Posterior cingulate gyrus (tissue), 11 donors: ENCODE measurements around the gene PRR29.
A peak's percentile ranks its signal among the peaks of the same experiment; 100 is the strongest.

ENCODE experiments used
- DNase-seq, 10 donors: peaks; one replicate each; pipeline versions ENCODE4 v3.0.0 to v3.0.0-alpha.2; 2020 to 2021; ENCODE audit warnings: mixed read lengths in 3 of 10
- intact Hi-C: fragments of 100-400 bp; cut with DNase I; formaldehyde crosslinking; loops from one replicate; pipeline ENCODE4 v1.15.1; 2023

Gene PRR29

DNA sequence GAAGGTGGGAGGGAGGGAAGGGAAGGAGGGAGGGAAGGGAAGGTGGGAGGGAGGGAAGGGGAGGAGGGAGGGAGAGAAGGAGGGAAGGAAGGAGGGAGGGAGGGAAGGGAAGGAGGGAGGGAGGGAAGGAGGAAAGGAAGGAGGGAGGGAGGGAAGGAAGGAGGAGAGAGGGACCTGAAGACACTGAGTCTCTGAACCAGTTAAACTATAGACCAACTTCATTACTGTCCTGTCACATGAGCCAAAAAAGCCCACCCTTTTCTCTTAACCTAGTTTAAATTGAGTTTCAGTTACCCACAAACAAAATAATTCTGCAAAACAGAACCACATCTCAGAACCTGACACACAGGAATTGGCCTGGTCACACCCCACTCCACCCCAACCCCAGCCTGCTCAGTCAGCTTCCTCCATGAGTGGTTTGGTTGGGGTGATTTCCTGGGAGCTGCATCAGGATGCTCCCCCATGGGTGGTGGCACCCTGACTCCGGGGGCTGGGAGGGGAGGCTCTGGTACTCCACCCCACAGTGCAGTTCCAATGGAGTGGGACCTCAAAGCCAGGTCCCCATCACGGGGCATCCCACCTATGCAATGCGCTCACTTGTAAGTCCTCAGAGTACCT, 4.7 kb upstream of the PRR29 start:
- intact Hi-C loops: no loop called here
- DNase-seq: peak in 1 of 10 donors; percentile 35

DNA sequence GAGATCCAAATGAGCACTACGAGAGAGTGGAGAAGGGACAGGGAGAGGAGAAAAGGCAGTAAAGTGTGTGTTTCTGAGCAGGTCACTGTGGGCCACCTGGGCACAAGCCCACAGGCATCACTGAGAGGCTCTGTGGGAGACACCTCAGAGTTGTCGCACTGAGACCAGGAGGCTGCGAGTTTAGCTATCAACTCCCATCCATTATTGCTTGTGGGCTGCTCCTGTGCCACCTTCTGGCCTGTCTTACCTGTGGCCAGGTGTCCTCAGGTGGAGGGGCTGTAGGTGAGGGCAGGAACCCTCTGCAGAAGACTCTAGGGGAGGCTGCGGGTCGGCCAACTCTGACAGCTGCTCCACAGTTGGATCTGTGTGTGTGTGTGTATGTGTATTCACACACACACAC, 2.5 kb upstream of the PRR29 start:
- intact Hi-C loops: no loop called here
- peak in 2 of 10 donors; percentile 22 to 30 for DNase-seq

DNA sequence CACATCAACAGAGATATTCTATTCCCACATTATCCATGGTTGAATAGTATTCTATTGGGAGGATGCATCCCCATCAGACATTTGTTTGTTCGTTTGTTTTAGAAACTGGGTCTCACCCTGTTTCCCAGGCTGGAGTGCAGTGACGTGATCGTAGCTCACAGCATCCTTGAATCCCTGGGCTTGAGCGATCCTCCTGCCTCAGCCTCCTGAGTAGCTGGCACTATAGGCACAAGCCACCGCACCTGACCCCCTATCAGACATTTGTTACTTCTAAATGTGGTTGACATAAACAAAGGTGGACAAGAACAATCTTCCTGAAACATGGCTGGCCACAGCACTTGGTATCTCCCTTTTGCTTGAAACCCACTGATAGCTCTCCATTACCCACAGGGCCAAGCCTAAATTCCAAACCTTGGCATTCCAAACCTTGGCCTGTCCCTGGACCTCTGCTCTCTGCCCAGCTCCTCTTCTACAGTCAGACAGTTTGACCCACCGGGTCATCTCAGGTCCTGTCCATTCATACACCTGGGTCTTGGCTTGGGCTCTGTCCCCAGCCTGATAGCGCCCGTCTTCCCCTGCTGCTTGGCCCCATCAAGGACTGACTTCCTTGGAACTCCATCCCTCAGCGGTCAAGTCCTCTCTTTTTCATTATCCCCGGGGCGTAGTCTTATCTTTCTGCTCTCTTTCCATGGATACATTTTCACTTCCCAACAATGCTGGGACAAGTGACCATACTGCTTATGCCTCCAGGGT, 1.5 kb upstream of the PRR29 start:
- peak in 3 of 10 donors; percentile 2 to 53 (median 29) for DNase-seq
- intact Hi-C loops: no loop called here

DNA sequence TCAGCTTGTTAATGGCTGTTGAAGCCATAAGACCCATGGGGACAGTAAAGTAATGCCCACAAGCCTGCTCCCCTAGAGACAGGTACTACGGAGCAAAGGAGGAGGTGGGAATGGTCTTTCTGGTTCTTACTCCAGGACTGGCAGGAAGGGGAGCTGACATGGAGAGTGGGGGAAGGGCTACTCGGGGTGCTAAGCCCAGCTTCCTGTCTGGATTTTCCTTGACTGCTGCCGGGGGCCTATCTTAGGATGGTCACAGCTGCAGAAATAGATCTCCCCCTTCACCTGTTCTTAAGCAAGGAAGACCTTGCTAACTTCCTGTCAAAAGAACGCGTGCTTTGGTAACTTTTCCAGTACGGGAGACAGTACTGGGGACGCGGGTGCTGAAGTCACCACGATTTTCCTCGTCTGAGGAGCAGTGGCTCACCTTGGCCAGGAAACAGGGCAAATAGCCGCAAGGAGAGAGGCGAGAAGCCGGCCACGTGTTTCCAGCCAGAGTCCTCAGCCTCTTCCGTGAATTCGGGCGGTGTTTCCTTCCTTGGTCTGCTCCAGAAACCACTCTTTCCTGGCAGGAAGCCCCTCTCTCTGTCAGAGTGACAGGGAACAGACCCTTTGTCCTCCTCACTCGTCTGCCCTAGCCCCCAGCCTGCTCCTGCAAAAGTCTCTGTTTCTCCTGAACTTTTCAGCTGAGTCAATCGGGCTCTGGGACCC, 656 bp upstream of the PRR29 start:
- DNase-seq: peak in 2 of 10 donors; percentile 30 to 36

DNA sequence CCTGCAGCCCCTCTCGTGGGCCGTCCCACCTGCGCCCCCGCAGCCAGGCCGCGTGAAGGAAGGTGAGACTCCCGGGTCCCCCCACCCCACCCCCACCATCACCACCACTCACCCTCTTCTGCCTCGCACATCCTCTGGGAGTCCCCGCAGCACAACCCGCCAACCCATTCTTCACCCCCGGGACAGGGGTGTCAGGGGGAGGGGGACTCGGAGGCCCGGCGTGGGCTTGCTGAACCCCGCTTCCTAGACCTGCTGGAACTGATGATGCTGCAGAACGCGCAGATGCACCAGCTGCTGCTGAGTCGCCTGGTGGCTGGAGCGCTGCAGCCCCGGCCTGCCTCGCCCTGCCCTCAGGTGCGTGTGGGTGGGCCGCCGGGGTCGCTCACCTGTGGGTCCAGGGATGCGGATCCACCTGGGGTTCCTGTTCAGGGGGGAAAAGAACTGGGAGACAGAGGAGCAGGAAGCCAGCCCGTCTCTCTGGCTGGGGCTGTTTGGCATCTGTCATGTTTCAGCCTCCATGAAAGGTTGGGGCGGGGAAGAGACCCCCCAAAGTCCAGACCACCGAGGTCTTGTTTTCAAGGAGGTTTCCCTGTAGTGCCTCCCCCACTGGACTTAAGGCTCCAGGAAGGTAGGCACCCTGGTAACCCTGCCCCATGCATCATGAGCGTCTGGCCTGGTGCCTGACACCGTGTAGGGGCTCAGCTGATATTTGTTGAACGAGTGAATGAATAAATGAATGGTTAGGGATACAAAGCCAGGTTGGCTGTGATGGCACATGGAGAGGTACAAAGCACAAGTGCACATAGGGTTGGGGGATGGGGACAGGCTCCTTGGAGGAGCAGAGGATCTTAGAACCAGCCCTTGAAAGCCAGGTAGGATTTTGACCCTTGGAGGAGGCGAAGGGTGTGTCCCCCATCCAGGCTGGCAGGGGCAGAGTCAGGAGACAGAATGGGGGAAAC, 849 bp downstream of the PRR29 start:
- intact Hi-C loops: no loop called here
- peak in 2 of 10 donors; percentile 65 to 73 for DNase-seq

More for the DNA sequence above, 656 bp upstream of the PRR29 start:
- intact Hi-C loops: no loop called here

DNA sequence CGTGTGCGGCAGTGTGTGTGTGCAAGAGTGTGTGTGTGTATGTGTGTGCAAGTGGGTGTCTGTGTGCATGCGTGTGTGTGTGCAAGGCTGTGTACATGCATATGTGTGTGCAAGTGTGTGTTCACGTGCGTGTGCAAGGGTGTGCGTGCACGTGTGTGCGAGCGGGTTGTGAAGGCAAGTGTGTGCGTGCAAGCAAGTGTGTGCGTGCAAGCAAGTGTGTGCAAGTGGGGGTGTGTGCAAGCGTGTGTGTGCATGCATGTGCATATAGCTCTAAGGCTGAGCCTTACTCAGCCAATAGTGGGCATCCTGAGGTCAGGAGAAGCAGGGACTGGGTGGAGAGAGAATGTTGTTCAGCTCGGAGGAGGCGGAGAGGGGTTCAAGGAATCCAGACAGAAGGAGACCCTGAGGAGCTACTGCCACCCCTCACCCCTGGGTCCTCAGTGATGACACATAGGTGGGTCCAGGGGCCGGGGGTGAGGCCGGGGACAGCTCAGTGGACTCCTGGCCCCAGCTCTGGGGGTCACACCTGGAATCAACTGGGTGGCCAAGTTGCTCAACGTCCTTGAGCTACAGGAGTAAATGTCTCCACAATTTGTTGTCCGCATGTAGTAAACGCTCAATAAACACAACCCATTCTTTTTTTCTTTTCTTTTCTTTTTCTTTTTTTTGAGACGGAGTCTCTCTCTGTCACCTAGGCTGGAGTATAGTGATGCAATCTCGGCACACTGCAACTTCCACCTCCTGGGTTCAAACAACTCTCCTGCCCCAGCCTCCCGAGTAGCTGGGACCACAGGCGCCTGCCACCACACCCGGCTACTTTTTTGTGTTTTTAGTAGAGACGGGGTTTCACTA, 1.8 kb downstream of the PRR29 start:
- intact Hi-C loops: no loop called here
- peak in 1 of 10 donors; percentile 41 for DNase-seq

DNA sequence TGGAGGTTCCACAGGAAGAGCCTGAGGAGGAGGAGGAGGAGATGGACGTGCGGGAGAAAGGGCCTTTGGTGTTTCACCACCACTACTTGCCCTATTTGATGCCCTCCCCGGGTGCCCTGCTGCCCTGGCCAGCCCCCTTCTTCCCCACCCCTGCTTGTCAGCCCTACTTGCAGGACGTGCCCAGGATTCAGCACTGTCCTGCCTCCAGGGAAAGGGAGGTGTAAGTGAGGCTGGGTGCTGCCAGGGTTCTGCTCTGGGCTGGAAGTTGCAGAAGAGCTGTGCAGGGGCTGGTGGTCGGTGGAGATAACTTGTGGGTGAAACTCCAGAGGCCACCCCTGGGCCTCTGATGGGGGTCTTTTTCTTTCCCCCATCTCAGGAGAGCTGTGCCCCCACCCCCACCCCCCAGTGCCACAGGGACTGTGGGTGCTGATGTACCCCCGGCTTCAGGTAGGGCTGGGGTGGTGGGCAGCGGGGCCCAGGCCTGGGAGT, 3.0 kb downstream of the PRR29 start:
- DNase-seq: peak in 1 of 10 donors; percentile 66
- intact Hi-C loops: no loop called here

DNA sequence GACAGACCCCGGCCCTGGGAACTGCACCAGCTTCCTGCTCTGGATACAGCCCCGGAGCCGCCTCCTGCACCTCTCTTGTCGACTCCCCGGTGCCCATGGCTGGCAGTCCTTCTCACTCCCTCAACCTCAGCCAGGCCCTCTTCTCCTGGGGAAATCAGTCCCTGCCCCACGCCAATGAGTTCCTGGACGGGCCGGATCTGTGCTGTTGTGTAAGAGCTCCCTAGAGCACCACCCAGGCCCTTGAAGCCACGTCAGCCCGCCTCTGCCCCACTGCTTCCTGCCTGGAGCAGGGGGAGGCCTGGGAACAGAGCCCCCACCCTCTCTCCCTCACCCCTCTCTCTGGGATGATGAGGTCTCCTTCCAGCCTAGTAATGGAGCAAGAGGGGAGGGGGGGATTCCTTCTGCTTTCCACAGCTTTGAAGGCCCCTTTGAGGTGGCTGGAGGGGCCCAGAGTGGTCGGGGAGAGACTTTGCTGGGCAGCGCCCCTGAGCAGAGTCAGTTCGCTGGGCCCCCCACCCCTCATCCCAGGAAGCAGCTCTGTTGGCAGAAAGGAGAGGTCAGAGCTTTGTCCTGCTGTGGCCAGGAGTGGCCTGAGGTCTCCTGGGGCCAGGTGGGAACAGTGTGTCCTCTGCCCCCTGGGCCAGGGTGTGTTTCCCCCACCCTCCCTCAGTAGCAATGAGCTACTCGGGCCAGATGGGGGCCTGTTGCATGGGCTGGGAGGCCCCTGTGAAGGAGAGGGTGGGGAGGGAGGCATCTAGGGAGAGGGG, 3.8 kb downstream of the PRR29 start:
- peak in 1 of 10 donors; percentile 33 for DNase-seq
- intact Hi-C loops: no loop called here

DNA sequence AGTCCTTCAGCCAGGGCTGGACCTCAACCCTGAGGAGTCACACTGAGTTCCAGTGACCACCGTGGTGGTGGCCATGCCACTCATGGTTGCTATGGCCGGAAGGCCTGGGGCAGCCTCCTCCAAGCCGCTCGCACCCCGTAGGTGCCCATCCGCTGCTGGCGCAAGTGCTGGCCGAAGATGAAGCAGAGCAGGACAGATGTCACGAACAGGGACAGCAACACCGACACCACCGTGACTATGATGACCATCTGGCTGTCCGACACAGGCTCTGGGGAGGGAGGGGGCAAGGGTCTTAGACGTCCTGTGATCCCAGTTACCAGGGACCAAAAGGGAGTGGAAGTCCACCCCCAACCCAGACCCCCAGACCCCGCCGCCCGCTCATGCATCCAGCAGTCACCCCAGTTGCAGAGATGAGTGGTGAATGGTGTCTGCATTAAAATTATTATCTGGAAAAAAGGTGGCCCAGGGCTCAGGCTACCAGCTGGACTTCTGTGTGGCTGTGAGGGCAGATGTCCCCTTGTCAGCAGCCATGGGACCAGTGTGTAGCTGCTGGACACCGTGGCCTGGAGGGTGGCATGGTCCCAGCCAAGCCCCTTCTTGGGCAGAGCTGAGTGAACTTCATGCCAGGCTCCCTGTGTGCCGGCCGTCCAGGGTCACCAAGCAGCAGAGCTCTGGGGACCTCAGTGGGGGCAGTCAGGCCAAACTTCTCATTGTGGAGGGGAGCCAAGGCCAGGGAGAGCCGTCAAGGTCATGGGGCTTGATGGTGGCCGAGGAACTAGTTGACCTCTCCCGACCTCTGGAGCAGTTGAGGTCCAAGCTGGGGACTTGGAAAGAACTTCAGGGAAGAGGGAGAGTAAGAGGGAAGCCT, 4.7 kb downstream of the PRR29 start:
- DNase-seq: peak in 2 of 10 donors; percentile 63 to 79
- intact Hi-C loops: no loop called here

DNA sequence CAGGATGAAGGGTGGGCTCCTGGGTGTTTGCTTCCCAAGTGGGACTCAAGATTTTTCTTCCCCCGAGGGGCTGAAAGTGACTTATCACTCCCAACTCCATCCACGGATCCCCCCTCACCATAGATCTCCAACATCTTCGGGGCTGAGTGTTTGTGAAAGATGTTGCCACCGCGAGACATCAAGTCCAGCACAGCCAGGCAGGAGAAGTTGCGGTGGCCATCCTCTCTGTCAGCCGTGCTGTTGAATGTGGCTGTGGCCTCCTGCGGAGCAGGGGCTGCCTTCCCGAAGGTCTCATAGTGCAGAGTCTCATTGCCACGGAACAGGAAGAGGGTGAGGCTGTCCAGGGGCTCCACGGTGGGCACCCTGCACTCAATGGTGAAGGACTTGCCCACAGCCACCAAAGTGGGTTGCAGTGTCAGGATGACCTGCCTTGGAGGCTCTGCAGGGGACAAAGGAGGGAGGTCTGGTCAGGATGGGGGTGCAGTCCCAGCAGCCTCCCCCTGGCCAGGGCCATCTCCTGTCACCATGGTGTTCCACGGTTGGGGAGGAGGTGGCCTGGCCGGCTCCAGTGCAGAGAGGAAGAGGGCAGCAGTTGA, 5.5 kb downstream of the PRR29 start:
- intact Hi-C loops: no loop called here
- peak in 2 of 10 donors; percentile 53 to 70 for DNase-seq

DNA sequence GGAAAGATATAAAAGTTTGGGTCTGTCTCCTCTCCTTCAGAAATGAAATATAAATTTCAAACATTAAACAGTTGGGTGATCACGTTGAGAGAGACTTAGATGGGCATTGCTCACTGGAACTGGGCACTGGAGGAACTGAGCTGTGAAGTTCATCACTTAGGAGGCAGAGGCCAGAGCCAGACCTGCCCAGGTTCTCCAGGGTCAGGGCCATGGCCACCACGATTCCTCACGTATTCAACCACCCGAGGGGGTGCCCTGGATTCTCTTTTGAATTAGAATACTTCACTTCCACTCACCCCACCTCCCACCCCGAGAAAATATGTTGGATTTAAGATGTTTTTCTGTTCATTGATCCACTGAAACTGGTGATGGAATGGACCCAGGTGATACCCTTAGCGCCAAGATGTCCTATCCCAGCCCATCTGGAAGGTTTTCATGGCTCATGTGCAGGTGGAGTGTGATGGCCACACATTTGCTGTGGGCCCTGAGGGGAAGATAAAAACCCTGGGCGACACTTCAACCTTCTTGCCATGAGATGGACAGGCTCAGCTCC, 6.1 kb downstream of the PRR29 start:
- DNase-seq: peak in 2 of 10 donors; percentile 12 to 64
- intact Hi-C loops: no loop called here

DNA sequence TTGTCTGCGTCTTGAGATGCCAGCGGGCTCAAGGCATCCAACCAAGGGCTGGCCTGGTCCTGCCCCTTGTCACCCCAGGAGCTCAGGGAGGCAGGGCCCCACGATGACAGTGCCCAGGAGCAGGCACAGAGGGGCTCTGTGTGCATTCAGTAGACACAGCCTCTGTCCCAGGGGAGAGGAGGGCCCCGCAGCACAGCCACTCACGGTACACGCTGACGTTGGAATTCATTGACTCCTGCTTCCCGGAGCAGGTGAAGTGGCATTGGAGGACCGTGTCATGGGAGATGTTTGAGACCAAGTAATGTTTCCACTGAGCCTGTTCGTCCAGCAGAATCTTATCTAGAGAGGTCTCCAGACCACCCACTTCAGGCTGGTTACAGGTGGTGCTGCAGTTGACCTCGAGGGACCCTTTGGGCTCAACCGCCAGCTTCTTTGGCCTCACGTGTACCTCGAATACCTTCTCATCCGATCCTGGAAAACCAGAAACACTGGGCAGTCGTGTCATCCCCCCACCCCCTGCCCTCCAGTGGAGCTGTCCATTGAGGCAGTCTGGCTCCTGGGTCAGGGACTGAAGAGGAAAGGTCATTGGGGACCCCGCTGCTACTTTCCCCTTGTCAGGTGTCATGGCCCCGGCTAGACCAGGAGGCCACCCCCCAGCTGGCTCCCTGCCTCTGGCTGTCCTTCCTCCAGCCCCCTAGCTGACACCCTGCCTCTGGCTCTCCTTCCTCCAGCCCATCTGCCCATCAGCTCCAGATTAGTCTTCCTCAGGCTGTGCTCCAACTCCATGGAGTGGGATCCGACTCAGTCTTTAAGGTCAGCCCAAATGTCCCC, 7.0 kb downstream of the PRR29 start:
- intact Hi-C loops: no loop called here
- peak in 2 of 10 donors; percentile 28 to 49 for DNase-seq

DNA sequence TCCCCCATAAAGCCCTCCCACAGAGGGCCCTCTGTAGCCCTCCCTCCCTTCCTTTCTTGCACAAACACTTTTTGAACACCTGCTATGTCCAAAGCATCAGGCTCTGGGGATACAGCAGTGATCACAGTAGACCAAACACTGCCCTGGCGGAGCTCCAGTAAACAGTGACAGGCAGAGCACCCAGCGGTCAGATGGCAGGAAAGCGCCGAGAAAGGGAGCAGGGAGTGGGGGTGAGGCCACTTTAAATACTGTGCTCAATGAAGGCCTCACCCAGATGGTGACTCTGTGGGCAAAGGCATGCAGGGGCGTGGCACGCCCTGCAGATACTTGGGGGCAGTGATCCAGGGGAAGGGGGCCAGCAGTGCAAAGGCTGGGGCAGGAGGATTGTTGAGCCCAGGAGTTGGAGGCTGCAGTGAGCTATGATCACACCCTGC, 7.6 kb downstream of the PRR29 start:
- intact Hi-C loops: no loop called here
- peak in 2 of 10 donors; percentile 42 to 72 for DNase-seq

DNA sequence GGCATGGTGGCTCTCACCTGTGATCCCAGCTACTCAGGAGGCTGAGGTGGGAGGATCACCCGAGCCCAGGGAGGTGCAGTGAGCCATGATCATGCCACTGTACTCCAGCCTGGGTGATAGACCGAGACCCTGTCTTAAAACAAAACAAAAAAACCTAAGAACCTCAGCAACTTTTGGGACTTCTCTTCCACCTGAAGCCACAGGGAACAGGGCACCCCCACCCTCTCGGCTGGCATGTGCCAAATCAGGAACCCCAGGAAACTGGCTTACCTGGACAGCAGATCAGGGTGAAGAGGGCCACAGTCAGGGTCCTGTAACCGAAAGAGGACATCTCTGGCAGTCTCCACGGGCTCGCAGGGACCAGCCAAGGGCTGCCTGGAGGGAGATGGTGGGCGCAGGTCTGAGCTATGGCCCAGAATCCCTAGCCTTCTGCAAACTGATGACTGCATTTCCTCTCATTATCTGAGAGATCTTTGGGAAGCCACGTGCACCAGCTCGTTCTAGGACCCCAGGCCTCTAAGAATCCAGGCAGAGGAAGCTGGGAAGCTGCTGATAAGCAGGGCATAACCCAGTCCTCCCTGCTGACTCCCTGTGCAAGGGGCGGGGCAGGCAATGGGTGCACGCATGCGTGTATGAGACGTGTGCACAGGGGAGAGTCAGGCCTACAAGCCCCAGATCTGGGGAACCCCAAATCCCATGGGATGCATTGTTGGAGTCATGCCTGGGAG, 8.4 kb downstream of the PRR29 start:
- intact Hi-C loops: no loop called here
- peak in 2 of 10 donors; percentile 45 to 71 for DNase-seq
